Peyer's patch (tissue), 4 donors: Measurements from ENCODE around the gene SLC26A11.

Experiments
- POLR2A ChIP-seq, 2 donors: fragments of 450-650 bp; IDR thresholded peaks; one replicate each; pipeline ENCODE4 v1.5.1; 2017; ENCODE audit warnings: antibody characterized with exemption in 2 of 2, mild to moderate bottlenecking in 2 of 2, moderate library complexity in 2 of 2
- TF ChIP-seq, protein P1 (sequence below), 6 experiments: fragments of 450-650 bp in 4 of 6; fragments of 200-600 bp in 2 of 6; sonication (generic) in 1 of 6; IDR thresholded peaks; one replicate each; pipeline ENCODE4 v1.5.1; 2017 to 2019; ENCODE audit warnings: antibody characterized with exemption in 6 of 6, mild to moderate bottlenecking in 3 of 6, moderate library complexity in 1 of 6

DNA sequence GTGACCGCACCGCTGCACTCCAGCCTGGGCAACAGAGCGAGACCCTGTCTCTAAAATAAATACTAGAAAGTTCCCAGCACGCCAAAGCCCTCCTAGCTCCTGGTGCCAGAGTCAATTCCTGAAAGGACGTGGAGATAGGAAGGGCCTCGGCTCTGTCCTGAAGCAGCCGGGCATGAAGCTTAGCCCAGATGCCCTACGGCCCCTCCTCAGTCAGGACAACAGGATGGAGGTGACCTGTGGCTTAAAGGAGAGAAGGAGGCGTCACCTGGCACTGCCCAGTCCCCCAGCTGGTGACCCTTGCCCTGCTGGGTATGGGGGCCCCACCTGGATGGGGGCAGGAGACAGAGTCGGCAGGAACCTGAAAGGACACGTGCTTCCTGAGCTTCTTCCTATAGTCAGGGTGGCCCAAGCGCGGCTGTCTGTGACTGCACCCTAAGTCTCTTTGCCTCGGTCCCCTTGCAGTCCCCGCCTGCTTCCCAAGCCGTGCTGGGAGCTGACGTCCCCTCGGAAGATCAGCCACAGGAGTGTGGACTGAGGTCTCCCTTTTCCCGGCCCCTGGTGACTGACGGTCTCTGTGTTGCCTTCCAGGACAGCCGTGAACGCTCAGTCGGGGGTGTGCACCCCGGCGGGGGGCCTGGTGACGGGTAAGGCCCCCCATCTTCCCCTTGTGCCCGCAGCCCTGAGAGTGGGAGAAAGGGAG lies 25.5 kb downstream of the SLC26A11 start:
- TF ChIP-seq, protein P1, sequence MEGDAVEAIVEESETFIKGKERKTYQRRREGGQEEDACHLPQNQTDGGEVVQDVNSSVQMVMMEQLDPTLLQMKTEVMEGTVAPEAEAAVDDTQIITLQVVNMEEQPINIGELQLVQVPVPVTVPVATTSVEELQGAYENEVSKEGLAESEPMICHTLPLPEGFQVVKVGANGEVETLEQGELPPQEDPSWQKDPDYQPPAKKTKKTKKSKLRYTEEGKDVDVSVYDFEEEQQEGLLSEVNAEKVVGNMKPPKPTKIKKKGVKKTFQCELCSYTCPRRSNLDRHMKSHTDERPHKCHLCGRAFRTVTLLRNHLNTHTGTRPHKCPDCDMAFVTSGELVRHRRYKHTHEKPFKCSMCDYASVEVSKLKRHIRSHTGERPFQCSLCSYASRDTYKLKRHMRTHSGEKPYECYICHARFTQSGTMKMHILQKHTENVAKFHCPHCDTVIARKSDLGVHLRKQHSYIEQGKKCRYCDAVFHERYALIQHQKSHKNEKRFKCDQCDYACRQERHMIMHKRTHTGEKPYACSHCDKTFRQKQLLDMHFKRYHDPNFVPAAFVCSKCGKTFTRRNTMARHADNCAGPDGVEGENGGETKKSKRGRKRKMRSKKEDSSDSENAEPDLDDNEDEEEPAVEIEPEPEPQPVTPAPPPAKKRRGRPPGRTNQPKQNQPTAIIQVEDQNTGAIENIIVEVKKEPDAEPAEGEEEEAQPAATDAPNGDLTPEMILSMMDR (IDR thresholded peaks at IDR 0.05): no peak
- no peak for TF ChIP-seq POLR2A (IDR thresholded peaks at IDR 0.05)
